Psoas muscle (tissue), 8 donors: ENCODE results near the gene CUEDC2. TPM values are rescaled to one million over a fixed set of nuclear protein-coding genes. Genes with fewer than 3 reads are reported as not detected.

Source experiments
- ATAC-seq, 4 donors: fragments of 200-7000 bp; cut with Tn5 transposase; one replicate each; pipeline ENCODE4 v1.9.1; 2020; ENCODE audit warnings: moderate library complexity in 3 of 4, mild to moderate bottlenecking in 2 of 4
- DNase-seq, 2 donors: peaks; one replicate each; pipeline ENCODE4 v3.0.0-alpha.2; 2020
- H3K27ac ChIP-seq: fragments of 200-600 bp; one replicate; pipeline ENCODE4 v1.8.0; 2022
- H3K27me3 ChIP-seq, 3 donors: fragments of 200-600 bp in 1 of 3; one replicate each; pipeline versions ENCODE4 v1.6.1 to v1.8.0; 2013 to 2022; ENCODE audit warnings: low read length in 2 of 3, mild to moderate bottlenecking in 2 of 3, moderate library complexity in 1 of 3; ENCODE audit not compliant: insufficient read depth in 3 of 3
- H3K36me3 ChIP-seq, 2 donors: fragments of 200-600 bp in 1 of 2; one replicate each; pipeline versions ENCODE4 v1.6.1 to v1.8.0; 2013 to 2022; ENCODE audit warnings: low read depth in 1 of 2, mild to moderate bottlenecking in 1 of 2, moderate library complexity in 1 of 2; ENCODE audit not compliant: insufficient read depth in 1 of 2
- H3K4me1 ChIP-seq: fragments of 200-600 bp; one replicate; pipeline ENCODE4 v1.8.0; 2022
- H3K4me3 ChIP-seq: fragments of 200-600 bp; one replicate; pipeline ENCODE4 v1.8.0; 2022; ENCODE audit warnings: mild to moderate bottlenecking
- H3K9me3 ChIP-seq: fragments of 200-600 bp; one replicate; pipeline ENCODE4 v1.8.0; 2022
- CTCF ChIP-seq: fragments of 200-600 bp; IDR thresholded peaks from one replicate; pipeline ENCODE4 v1.8.0; 2022; ENCODE audit warnings: antibody characterized with exemption
- WGBS, 3 donors: extraction: QIAGEN DNeasy Blood & Tissue Kit; methylation state at CpG; one replicate each; pipeline versions ENCODE4 v1.1.6 to v1.1.7; 2013; 5-methylcytosine and 5-hydroxymethylcytosine counted together
- intact Hi-C, 2 donors: fragments of 100-400 bp; cut with DNase I; formaldehyde crosslinking; loops; one replicate each; pipeline versions ENCODE4 v1.11.0 to v1.14.2; 2022
- long read RNA-seq, 2 donors: library from polyadenylated mRNA; unstranded; transcript quantifications; one replicate each; pipeline ENCODE4 v2.0.0, GENCODE V29; 2021
- polyA plus RNA-seq, 3 donors: library from polyadenylated mRNA; stranded (reverse); fragments of 200-250 nt; gene quantifications; one replicate each; pipeline ENCODE4 v1.2.3, GENCODE V29; 2013
- total RNA-seq, 4 donors: library from RNA; stranded (reverse); fragmentation: NEBNext Ultra II Directional in 2 of 4; extraction: Animal tissue kit (Norgen Biotek cat#: 25700) in 2 of 4; gene quantifications; one replicate each; pipeline versions ENCODE4 v1.2.1 to v1.2.4, GENCODE V29; 2021 to 2023
- donor health status: healthy with polysubstance abuse.
- donor health status: DM: no; HTN: no; CAD: no; lungs with moderate emphysema.
- donor health status: Bipolar disorder and iron deficiency.
- donor health status: healthy.
- donor health status: DM: yes; HTN: yes; CAD: no.
- donor health status: DM: no; HTN: no; CAD: no.
- donor health status: DM: no; HTN: no; CAD: no.
- donor health status: DM: yes; HTN: yes; CAD: no.

Gene CUEDC2
- 10 to 100 TPM; 53.3 to 81.9 (median 73.3) TPM for total RNA-seq
- 100 to 1,000 TPM in 1 of 3 donors, 10 to 100 TPM in 2; 56.3 to 103 (median 77.2) TPM for polyA plus RNA-seq
- long read RNA-seq, donor 1, transcript CUEDC2-201 (9 exons, 1,191 nt), result major isoform, 59 of 71 reads
- long read RNA-seq, donor 1, partial matches to known transcripts, result 2 of 71 reads
- long read RNA-seq, donor 1, other reads (novel, unspliced or antisense), result 10 of 71 reads
- long read RNA-seq, donor 2, transcript CUEDC2-201 (9 exons, 1,191 nt), result major isoform, 87 of 102 reads
- long read RNA-seq, donor 2, partial matches to known transcripts, result 6 of 102 reads
- long read RNA-seq, donor 2, other reads (novel, unspliced or antisense), result 9 of 102 reads

- Histone ChIP-seq H3K27me3 (peaks cover 0 to 16% (median 3%) of the 10 kb centered on the region in 3 donors), H3K36me3 (no peaks in the 10 kb centered on the region), H3K4me3 (peak within 1 kb of the TSS; percentile 97), H3K4me1 (peaks cover 7% of the 10 kb centered on the region), H3K27ac (peak within 1 kb of the TSS; percentile 86), H3K9me3 (no peaks in the 10 kb centered on the region)
- ATAC-seq (peak; percentile 95 to 98 (median 98)), DNase-seq (peak; percentile 97 to 98)
- WGBS, 3 donors, result 0 to 1% (median 0%) methylated on average over 45 to 52 of the region's 52 CpGs
- TF ChIP-seq CTCF, result no peak
- intact Hi-C loops, result no loop called here
Measured at GRCh38 chr10:102432162-102432950, at the start of gene CUEDC2. Gene CUEDC2, minus strand, starts transcription at chr10:102432574. Its CDS starts 7,386 bp downstream, at chr10:102425188.

- ATAC-seq, result no peak
- H3K4me1 ChIP-seq, result peaks cover 10% of the 10 kb centered on the region
- peak in 1 of 2 donors; percentile 39 for DNase-seq
- 83 to 85% (median 84%) methylated on average over 9 of the region's 9 CpGs for WGBS, 3 donors
- peaks cover 3 to 82% of the 10 kb centered on the region in 2 donors for H3K36me3 ChIP-seq
- no peak for TF ChIP-seq CTCF
- H3K9me3 ChIP-seq, result no peaks in the 10 kb centered on the region
- H3K4me3 ChIP-seq, result no peak overlapping the region
- H3K27ac ChIP-seq, result no peak overlapping the region
- intact Hi-C loops, result no loop called here
- no peaks in the 10 kb centered on the region for H3K27me3 ChIP-seq
Measured at GRCh38 chr10:102480396-102480795, 48.0 kb upstream of the CUEDC2 start.

GRCh38 chr10:102479651-102480050 is 47.3 kb upstream of the CUEDC2 start:
- no peak for DNase-seq
- Histone ChIP-seq H3K4me3 (no peak overlapping the region), H3K9me3 (no peaks in the 10 kb centered on the region), H3K27me3 (no peaks in the 10 kb centered on the region), H3K36me3 (peaks cover 3 to 74% of the 10 kb centered on the region in 2 donors), H3K4me1 (peaks cover 3% of the 10 kb centered on the region), H3K27ac (peak overlapping the region; percentile 27)
- intact Hi-C loops, result loop anchor here in 1 of 2 donors (2.0 to 5.0 kb wide), 2 partner anchors 57 to 85 kb away; partner anchors contain the start of genes FBXL15 and NFKB2
- TF ChIP-seq CTCF, result no peak
- no peak for ATAC-seq

GRCh38 chr10:102476466-102477141 is 44.2 kb upstream of the CUEDC2 start:
- peak in 1 of 2 donors; percentile 45 for DNase-seq
- H3K27ac ChIP-seq, result peak overlapping the region; percentile 16
- no peaks in the 10 kb centered on the region for H3K9me3 ChIP-seq
- H3K4me3 ChIP-seq, result no peak overlapping the region
- TF ChIP-seq CTCF, result no peak
- 64 to 75% (median 73%) methylated on average over 9 of the region's 9 CpGs for WGBS, 3 donors
- no peaks in the 10 kb centered on the region for H3K4me1 ChIP-seq
- intact Hi-C loops, result loop anchor here in 1 of 2 donors (5.0 kb wide), 1 partner anchor 54 kb away; the partner anchor contains the start of gene FBXL15
- no peak for ATAC-seq
- H3K27me3 ChIP-seq, result no peaks in the 10 kb centered on the region
- peaks cover 0 to 44% of the 10 kb centered on the region in 2 donors for H3K36me3 ChIP-seq
